Ishikawa (cell line): ENCODE measurements around the gene CAST.

Source experiments
- CREB1 ChIP-seq: IDR thresholded peaks from 2 replicates; pipeline ENCODE4 v1.6.1; 2012; ENCODE audit warnings: low read depth
- EP300 ChIP-seq: IDR thresholded peaks from 2 replicates; pipeline ENCODE4 v1.6.1; 2012; ENCODE audit warnings: borderline replicate concordance
- FOXM1 ChIP-seq: IDR thresholded peaks from 2 replicates; pipeline ENCODE4 v1.6.1; 2012; ENCODE audit warnings: low read depth, borderline replicate concordance
- RAD21 ChIP-seq: IDR thresholded peaks from 2 replicates; pipeline ENCODE4 v1.6.1; 2012; ENCODE audit warnings: low read depth
- TCF12 ChIP-seq: IDR thresholded peaks from 2 replicates; pipeline ENCODE4 v1.6.1; 2012; ENCODE audit warnings: low read depth
- TEAD4 ChIP-seq: IDR thresholded peaks from 2 replicates; pipeline ENCODE4 v1.6.1; 2012
- TF ChIP-seq, protein P1 (sequence below): IDR thresholded peaks from 2 replicates; pipeline ENCODE4 v1.6.1; 2012; ENCODE audit warnings: low read depth, mild to moderate bottlenecking

DNA sequence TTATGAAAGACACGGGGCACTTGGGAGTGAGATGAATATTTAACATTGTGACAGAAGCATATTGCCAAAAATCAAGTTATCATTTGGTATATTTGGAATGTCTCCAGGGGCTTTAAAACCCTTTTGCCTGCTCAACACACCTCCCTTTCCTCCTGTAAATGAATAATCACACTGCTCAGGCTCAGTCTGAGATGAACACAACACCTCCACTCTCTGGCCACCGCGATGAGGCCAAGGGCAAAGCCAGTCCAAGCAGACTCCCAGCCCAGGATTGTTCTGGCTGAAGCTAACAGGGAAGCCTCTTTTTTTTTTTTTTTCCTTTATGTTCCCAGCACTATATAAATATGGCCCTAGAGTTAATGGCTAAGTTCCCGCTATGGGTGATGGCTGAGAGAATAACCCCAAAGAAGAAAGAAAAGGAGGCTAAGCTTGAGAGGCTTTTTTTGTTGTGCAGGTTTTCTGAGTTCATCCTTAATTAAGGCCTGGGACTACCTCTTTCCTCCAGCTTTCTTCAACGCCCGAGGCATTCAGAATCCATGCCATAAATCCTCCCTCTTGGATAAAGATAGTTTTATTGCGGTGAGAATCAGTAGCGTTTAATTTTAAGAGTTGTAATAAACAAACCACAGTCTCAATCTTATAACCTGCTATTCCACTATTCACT, 156.1 kb downstream of the CAST start:
- TF ChIP-seq, protein P1, sequence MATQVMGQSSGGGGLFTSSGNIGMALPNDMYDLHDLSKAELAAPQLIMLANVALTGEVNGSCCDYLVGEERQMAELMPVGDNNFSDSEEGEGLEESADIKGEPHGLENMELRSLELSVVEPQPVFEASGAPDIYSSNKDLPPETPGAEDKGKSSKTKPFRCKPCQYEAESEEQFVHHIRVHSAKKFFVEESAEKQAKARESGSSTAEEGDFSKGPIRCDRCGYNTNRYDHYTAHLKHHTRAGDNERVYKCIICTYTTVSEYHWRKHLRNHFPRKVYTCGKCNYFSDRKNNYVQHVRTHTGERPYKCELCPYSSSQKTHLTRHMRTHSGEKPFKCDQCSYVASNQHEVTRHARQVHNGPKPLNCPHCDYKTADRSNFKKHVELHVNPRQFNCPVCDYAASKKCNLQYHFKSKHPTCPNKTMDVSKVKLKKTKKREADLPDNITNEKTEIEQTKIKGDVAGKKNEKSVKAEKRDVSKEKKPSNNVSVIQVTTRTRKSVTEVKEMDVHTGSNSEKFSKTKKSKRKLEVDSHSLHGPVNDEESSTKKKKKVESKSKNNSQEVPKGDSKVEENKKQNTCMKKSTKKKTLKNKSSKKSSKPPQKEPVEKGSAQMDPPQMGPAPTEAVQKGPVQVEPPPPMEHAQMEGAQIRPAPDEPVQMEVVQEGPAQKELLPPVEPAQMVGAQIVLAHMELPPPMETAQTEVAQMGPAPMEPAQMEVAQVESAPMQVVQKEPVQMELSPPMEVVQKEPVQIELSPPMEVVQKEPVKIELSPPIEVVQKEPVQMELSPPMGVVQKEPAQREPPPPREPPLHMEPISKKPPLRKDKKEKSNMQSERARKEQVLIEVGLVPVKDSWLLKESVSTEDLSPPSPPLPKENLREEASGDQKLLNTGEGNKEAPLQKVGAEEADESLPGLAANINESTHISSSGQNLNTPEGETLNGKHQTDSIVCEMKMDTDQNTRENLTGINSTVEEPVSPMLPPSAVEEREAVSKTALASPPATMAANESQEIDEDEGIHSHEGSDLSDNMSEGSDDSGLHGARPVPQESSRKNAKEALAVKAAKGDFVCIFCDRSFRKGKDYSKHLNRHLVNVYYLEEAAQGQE: no peak
- TF ChIP-seq RAD21 (no peak), EP300 (no peak), TCF12 (no peak), TEAD4 (no peak), CREB1 (no peak), FOXM1 (no peak)
